Smooth muscle cell (in vitro differentiated cells): ENCODE measurements around the gene ADGRB2. TPM values are rescaled to one million over a fixed set of nuclear protein-coding genes. Genes with fewer than 3 reads are reported as not detected.

Experiments
- DNase-seq: peaks from one replicate; lab custom pipeline; 2025; ENCODE audit not compliant: unreplicated experiment; lab: John Stamatoyannopoulos, UW
- H2AFZ ChIP-seq: fragments of 200-600 bp; sonication (generic); 2 replicates; pipeline ENCODE4 v1.6.0; 2016; ENCODE audit warnings: antibody characterized with exemption, low read depth, mild to moderate bottlenecking
- H3F3A ChIP-seq: fragments of 200-600 bp; sonication (generic); 2 replicates; pipeline ENCODE4 v1.6.0; 2017; ENCODE audit warnings: antibody characterized with exemption, low read depth
- H3K27ac ChIP-seq: fragments of 200-600 bp; sonication (generic); 2 replicates; pipeline ENCODE4 v1.5.1; 2016; ENCODE audit warnings: low read depth, mild to moderate bottlenecking
- H3K27me3 ChIP-seq: fragments of 200-600 bp; sonication (generic); 2 replicates; pipeline ENCODE4 v1.6.1; 2016; ENCODE audit warnings: low read depth, mild to moderate bottlenecking
- H3K36me3 ChIP-seq: fragments of 200-600 bp; sonication (generic); 2 replicates; pipeline ENCODE4 v1.5.1; 2016; ENCODE audit warnings: low read depth
- H3K4me1 ChIP-seq: fragments of 200-600 bp; sonication (generic); 2 replicates; pipeline ENCODE4 v1.5.1; 2016; ENCODE audit warnings: low read depth
- H3K4me2 ChIP-seq: fragments of 200-600 bp; sonication (generic); 2 replicates; pipeline ENCODE4 v1.6.0; 2016; ENCODE audit warnings: mild to moderate bottlenecking
- H3K4me3 ChIP-seq: fragments of 200-600 bp; sonication (generic); 2 replicates; pipeline ENCODE4 v1.5.1; 2016; ENCODE audit warnings: mild to moderate bottlenecking
- H3K79me2 ChIP-seq: fragments of 200-600 bp; sonication (generic); 2 replicates; pipeline ENCODE4 v1.6.0; 2016; ENCODE audit warnings: low read depth, mild to moderate bottlenecking
- H3K9ac ChIP-seq: fragments of 200-600 bp; sonication (generic); 2 replicates; pipeline ENCODE4 v1.6.0; 2016; ENCODE audit warnings: low read depth
- H3K9me3 ChIP-seq: fragments of 200-600 bp; sonication (generic); replicated peaks from 2 replicates; pipeline ENCODE4 v1.5.1; 2016; ENCODE audit warnings: low read depth
- H4K20me1 ChIP-seq: fragments of 200-600 bp; sonication (generic); 2 replicates; pipeline ENCODE4 v1.6.0; 2016; ENCODE audit warnings: low read depth
- WGBS: methylation state at CpG from one replicate; pipeline ENCODE4 v1.1.7; 2016; ENCODE audit warnings: low lambda C conversion rate; 5-methylcytosine and 5-hydroxymethylcytosine counted together
- polyA plus RNA-seq: library from polyadenylated mRNA; unstranded; fragments of >200 nt; fragmentation: Nextera tagmentation; extraction: Ambion mirVana; gene quantifications from 2 replicates; pipeline ENCODE4 v1.2.1, GENCODE V29; 2016
- total RNA-seq: library from RNA; depleted of rRNA; stranded (reverse); fragments of >200 nt; gene quantifications from 2 replicates; pipeline ENCODE4 v1.2.3, GENCODE V29; 2014
- TF ChIP-seq, protein P1 (sequence below): fragments of 200-600 bp; sonication (generic); IDR thresholded peaks from 2 replicates; pipeline ENCODE4 v1.5.1; 2017; ENCODE audit warnings: borderline replicate concordance, mild to moderate bottlenecking, antibody characterized with exemption; ENCODE audit not compliant: insufficient read depth, poor library complexity, severe bottlenecking

The ADGRB2 gene
- total and polyA plus RNA-seq, 2 experiments from 2014 or later = 8.8 to 9.4 TPM

DNA sequence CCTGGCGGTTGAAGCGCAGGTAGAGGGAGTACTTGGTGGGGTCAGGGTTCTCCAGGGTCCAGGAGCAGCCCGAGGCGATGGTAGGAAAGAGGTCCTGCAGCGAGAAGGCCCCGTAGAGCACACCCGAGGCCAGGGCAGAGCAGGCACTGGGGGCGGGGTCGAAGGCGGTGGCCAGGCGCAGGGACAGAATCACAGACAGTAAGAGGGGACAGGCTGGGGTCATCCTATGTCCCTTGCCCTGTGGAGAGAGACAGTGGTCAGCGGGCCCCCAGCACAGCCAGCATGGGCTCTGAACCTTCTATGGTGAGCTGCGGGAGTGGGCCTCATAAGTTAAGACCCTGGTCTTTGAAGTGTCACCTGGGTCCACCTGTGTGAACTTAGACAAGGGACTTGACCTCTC is 7.6 kb downstream of the ADGRB2 start:
- TF ChIP-seq, protein P1, sequence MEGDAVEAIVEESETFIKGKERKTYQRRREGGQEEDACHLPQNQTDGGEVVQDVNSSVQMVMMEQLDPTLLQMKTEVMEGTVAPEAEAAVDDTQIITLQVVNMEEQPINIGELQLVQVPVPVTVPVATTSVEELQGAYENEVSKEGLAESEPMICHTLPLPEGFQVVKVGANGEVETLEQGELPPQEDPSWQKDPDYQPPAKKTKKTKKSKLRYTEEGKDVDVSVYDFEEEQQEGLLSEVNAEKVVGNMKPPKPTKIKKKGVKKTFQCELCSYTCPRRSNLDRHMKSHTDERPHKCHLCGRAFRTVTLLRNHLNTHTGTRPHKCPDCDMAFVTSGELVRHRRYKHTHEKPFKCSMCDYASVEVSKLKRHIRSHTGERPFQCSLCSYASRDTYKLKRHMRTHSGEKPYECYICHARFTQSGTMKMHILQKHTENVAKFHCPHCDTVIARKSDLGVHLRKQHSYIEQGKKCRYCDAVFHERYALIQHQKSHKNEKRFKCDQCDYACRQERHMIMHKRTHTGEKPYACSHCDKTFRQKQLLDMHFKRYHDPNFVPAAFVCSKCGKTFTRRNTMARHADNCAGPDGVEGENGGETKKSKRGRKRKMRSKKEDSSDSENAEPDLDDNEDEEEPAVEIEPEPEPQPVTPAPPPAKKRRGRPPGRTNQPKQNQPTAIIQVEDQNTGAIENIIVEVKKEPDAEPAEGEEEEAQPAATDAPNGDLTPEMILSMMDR = no peak
- Histone ChIP-seq H3K27ac (no peak overlapping the region), H3K9me3 (no peaks in the 10 kb centered on the region), H3K36me3 (no peaks in the 10 kb centered on the region), H3F3A (no peaks in the 10 kb centered on the region), H3K27me3 (no peaks in the 10 kb centered on the region), H3K79me2 (no peaks in the 10 kb centered on the region), H4K20me1 (peaks cover 15% of the 10 kb centered on the region), H3K4me3 (no peak overlapping the region), H3K9ac (no peak overlapping the region), H2AFZ (no peak overlapping the region), H3K4me1 (peaks cover 22% of the 10 kb centered on the region), H3K4me2 (no peak overlapping the region)
- 96% methylated on average over 13 of the region's 13 CpGs for WGBS
- DNase-seq = no peak

DNA sequence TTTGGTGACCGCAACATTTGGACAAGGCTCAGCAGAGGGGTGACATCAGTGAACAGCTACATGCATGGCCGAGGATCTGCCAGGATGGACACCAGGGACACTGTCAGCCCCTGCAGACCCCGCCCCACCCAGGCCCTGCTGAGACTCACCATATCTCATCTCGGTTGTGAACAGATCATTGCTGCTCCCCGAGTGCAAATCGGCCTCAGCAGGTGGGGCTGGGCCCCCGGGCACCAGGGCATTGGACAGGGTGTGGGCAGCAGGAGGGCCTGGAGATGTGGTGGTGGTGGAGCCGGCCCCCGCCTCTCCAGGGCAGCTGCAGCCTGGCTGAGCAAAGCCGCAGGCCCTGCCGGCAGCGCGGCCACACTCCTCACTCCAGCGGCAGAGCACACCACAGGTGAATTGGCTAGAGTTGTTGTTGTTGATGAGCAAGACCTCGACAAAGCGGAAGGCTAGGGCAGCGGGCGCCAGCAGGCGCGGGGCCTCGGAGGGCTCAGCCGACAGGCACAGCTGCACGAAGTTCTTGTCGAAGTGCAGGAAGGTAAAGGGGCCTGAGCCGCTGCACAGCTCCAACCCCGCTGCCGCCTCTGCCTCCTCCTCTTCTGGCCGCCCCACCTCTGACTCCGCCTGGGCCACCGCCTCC is 8.2 kb downstream of the ADGRB2 start:
- Histone ChIP-seq H3K27me3 (no peaks in the 10 kb centered on the region), H4K20me1 (peaks cover 18% of the 10 kb centered on the region), H3K4me3 (no peak overlapping the region), H3K27ac (no peak overlapping the region), H3K36me3 (no peaks in the 10 kb centered on the region), H3K4me2 (no peak overlapping the region), H3K9me3 (no peaks in the 10 kb centered on the region), H3K79me2 (no peaks in the 10 kb centered on the region), H3K4me1 (peaks cover 21% of the 10 kb centered on the region), H2AFZ (no peak overlapping the region), H3K9ac (no peak overlapping the region), H3F3A (peaks cover 2% of the 10 kb centered on the region)
- no peak for DNase-seq
- TF ChIP-seq, protein P1 = no peak
- 92% methylated on average over 30 of the region's 30 CpGs for WGBS

DNA sequence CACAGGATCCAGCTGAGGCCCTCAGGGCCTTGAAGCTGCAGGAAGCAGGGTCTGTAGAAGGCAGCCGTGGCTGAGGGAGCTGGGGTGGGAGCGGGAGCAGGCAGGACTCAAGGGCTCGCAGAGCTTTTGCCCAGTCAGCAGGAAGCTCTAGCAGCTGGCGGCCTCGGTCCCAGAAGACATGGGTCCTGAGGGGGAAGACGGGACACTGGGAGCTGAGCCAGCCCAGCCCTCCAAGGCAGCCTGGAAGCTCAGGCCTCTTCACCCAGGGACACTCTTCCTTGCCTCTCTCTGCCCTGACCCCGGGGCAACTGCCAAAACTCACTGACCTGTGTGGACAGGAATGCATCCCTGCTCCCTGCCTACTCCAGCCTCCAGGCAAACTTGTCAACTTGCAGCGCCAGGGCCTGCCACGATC is 8.9 kb downstream of the ADGRB2 start:
- Histone ChIP-seq H3K4me3 (no peak overlapping the region), H3K27me3 (no peaks in the 10 kb centered on the region), H3F3A (peaks cover 2% of the 10 kb centered on the region), H3K9me3 (no peaks in the 10 kb centered on the region), H4K20me1 (peaks cover 20% of the 10 kb centered on the region), H2AFZ (no peak overlapping the region), H3K4me2 (no peak overlapping the region), H3K27ac (no peak overlapping the region), H3K79me2 (no peaks in the 10 kb centered on the region), H3K4me1 (peaks cover 16% of the 10 kb centered on the region), H3K9ac (no peak overlapping the region), H3K36me3 (no peaks in the 10 kb centered on the region)
- 72% methylated on average over 9 of the region's 9 CpGs for WGBS
- no peak for DNase-seq
- TF ChIP-seq, protein P1 = no peak

DNA sequence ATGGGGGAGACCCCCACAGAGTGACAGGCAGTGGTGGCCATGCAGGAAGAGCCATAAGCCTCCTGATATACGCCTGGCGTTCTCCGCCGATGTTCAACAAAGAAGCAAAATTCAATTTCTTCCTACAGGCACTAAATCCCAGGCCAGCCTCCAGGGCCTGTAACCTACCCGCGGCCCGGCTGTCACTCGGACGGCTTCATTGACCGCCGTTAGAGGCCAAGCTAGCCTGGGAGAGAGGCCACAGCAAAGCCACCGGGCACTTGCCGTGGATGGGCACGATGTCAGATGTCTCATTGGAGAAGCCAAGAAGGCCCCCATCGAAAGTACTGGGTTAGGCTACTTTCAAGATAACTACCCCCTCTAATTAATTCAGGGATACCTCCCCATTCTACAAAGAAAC is 9.7 kb downstream of the ADGRB2 start:
- peaks cover 20% of the 10 kb centered on the region for H4K20me1 ChIP-seq
- H3K27me3 ChIP-seq = no peaks in the 10 kb centered on the region
- H3K27ac ChIP-seq = no peak overlapping the region
- no peaks in the 10 kb centered on the region for H3K9me3 ChIP-seq
- 98% methylated on average over 15 of the region's 15 CpGs for WGBS
- H3K4me3 ChIP-seq = no peak overlapping the region
- no peaks in the 10 kb centered on the region for H3K79me2 ChIP-seq
- H3K36me3 ChIP-seq = no peaks in the 10 kb centered on the region
- DNase-seq = no peak
- peaks cover 2% of the 10 kb centered on the region for H3F3A ChIP-seq
- TF ChIP-seq, protein P1 = no peak
- peaks cover 8% of the 10 kb centered on the region for H3K4me1 ChIP-seq
- H3K9ac ChIP-seq = no peak overlapping the region
- H2AFZ ChIP-seq = no peak overlapping the region
- H3K4me2 ChIP-seq = no peak overlapping the region
